Liver (tissue), 9 donors: ENCODE data around the gene PIGL. TPM values are rescaled to one million over a fixed set of nuclear protein-coding genes. Genes with fewer than 3 reads are reported as not detected.

ENCODE experiments used
- DNase-seq: peaks from one replicate; pipeline ENCODE4 v3.0.0-alpha.2; 2017; ENCODE audit warnings: low spot score
- H3K27ac ChIP-seq, 2 donors: one replicate each; pipeline ENCODE4 v1.7.0; 2013; ENCODE audit warnings: inconsistent platforms in 2 of 2, low read length in 2 of 2, control low read depth in 1 of 2, low read depth in 1 of 2, mild to moderate bottlenecking in 1 of 2
- H3K27me3 ChIP-seq, 4 donors: one replicate each; pipeline versions ENCODE4 v1.6.1 to v1.7.0; 2013; ENCODE audit warnings: low read length in 3 of 4, inconsistent platforms in 1 of 4, mild to moderate bottlenecking in 1 of 4, moderate library complexity in 1 of 4; ENCODE audit not compliant: control insufficient read depth in 4 of 4, insufficient read depth in 4 of 4
- H3K36me3 ChIP-seq, 4 donors: one replicate each; pipeline versions ENCODE4 v1.6.1 to v1.7.0; 2013; ENCODE audit warnings: low read length in 3 of 4, mild to moderate bottlenecking in 3 of 4, low read depth in 1 of 4, moderate library complexity in 1 of 4; ENCODE audit not compliant: control insufficient read depth in 4 of 4, insufficient read depth in 3 of 4
- H3K4me1 ChIP-seq, 4 donors: one replicate each; pipeline versions ENCODE4 v1.6.1 to v1.7.0; 2013; ENCODE audit warnings: low read length in 3 of 4, mild to moderate bottlenecking in 3 of 4, moderate library complexity in 1 of 4; ENCODE audit not compliant: control insufficient read depth in 4 of 4, insufficient read depth in 4 of 4
- H3K4me3 ChIP-seq, 3 donors: one replicate each; pipeline versions ENCODE4 v1.6.1 to v1.7.0; 2013; ENCODE audit warnings: low read length in 3 of 3, control low read depth in 1 of 3, low read depth in 1 of 3, mild to moderate bottlenecking in 1 of 3
- H3K9ac ChIP-seq, 2 donors: one replicate each; pipeline ENCODE4 v1.7.0; 2013; ENCODE audit warnings: low read length in 2 of 2, mild to moderate bottlenecking in 2 of 2, moderate library complexity in 2 of 2, control low read depth in 1 of 2, low read depth in 1 of 2
- H3K9me3 ChIP-seq, 4 donors: one replicate each; pipeline versions ENCODE4 v1.6.1 to v1.7.0; 2013; ENCODE audit warnings: low read length in 3 of 4; ENCODE audit not compliant: control insufficient read depth in 4 of 4
- ATF3 ChIP-seq: IDR thresholded peaks from 2 replicates; pipeline ENCODE4 v1.6.1; 2016; ENCODE audit warnings: antibody characterized with exemption
- CTCF ChIP-seq: fragments of 150-350 bp; IDR thresholded peaks from 2 replicates; pipeline ENCODE4 v1.5.1; 2017; ENCODE audit warnings: improper control_type of control experiment, low read depth, low read length; ENCODE audit not compliant: missing input control
- EGR1 ChIP-seq, 2 donors: IDR thresholded peaks; 2 replicates each; pipeline ENCODE4 v1.6.1; 2016 to 2018; ENCODE audit warnings: antibody characterized with exemption in 2 of 2, low read depth in 2 of 2
- FOXA1 ChIP-seq: IDR thresholded peaks from 2 replicates; pipeline ENCODE4 v1.6.1; 2016; ENCODE audit warnings: antibody characterized with exemption
- FOXA2 ChIP-seq: IDR thresholded peaks from 2 replicates; pipeline ENCODE4 v1.6.1; 2016; ENCODE audit warnings: antibody characterized with exemption
- HNF4A ChIP-seq, 2 donors: conservative IDR thresholded peaks; 2 replicates each; pipeline ENCODE4 v1.6.1; 2016; ENCODE audit warnings: antibody characterized with exemption in 2 of 2, mild to moderate bottlenecking in 2 of 2
- HNF4G ChIP-seq: IDR thresholded peaks from 2 replicates; pipeline ENCODE4 v1.6.1; 2016; ENCODE audit warnings: antibody characterized with exemption
- JUND ChIP-seq, 2 donors: IDR thresholded peaks; 2 replicates each; pipeline ENCODE4 v1.6.1; 2016; ENCODE audit warnings: antibody characterized with exemption in 2 of 2
- MAX ChIP-seq: IDR thresholded peaks from 2 replicates; pipeline ENCODE4 v1.6.1; 2016; ENCODE audit warnings: antibody characterized with exemption
- NR2F2 ChIP-seq: IDR thresholded peaks from 2 replicates; pipeline ENCODE4 v1.6.1; 2016; ENCODE audit warnings: antibody characterized with exemption
- SP1 ChIP-seq: IDR thresholded peaks from 2 replicates; pipeline ENCODE4 v1.6.1; 2018; ENCODE audit warnings: antibody characterized with exemption, mild to moderate bottlenecking
- YY1 ChIP-seq: IDR thresholded peaks from 2 replicates; pipeline ENCODE4 v1.6.1; 2016; ENCODE audit warnings: antibody characterized with exemption, mild to moderate bottlenecking
- ZBTB33 ChIP-seq: IDR thresholded peaks from 2 replicates; pipeline ENCODE4 v1.6.1; 2016; ENCODE audit warnings: antibody characterized with exemption
- WGBS: extraction: QIAGEN DNeasy Blood & Tissue Kit; methylation state at CpG from one replicate; pipeline ENCODE4 v1.1.7; 2013; 5-methylcytosine and 5-hydroxymethylcytosine counted together
- polyA plus RNA-seq, 2 donors: library from polyadenylated mRNA; stranded (reverse) in 1 of 2; unstranded in 1 of 2; fragments of 200-250 nt in 1 of 2; fragments of >200 nt in 1 of 2; fragmentation: Nextera tagmentation in 1 of 2; extraction: Ambion mirVana in 1 of 2; gene quantifications; one replicate each; pipeline versions ENCODE4 v1.2.1 to v1.2.3, GENCODE V29; 2013 to 2015
- total RNA-seq, 2 donors: library from RNA; depleted of rRNA; stranded (reverse); fragments of >200 nt; gene quantifications; one replicate each; pipeline ENCODE4 v1.2.3, GENCODE V29; 2014
- donor health status: healthy.
- donor health status: healthy.
- donor health status: healthy.
- donor health status: healthy.
- donor health status: healthy.

Gene PIGL
- total and polyA plus RNA-seq, 4 donors: 6.7 to 34.7 (median 14.7) TPM

GRCh38 chr17:16181581-16181980 lies 35.4 kb upstream of the PIGL start:
- no peak overlapping the region for H3K9ac ChIP-seq
- no peaks in the 10 kb centered on the region for H3K9me3 ChIP-seq
- no peak overlapping the region for H3K4me3 ChIP-seq
- no peaks in the 10 kb centered on the region for H3K4me1 ChIP-seq
- peaks cover 1 to 12% (median 11%) of the 10 kb centered on the region in 4 donors for H3K36me3 ChIP-seq
- H3K27me3 ChIP-seq: no peaks in the 10 kb centered on the region
- 98% methylated on average over 1 of the region's 1 CpG for WGBS
- no peak for TF ChIP-seq CTCF
- TF ChIP-seq FOXA1: no peak
- no peak for TF ChIP-seq FOXA2
- no peak for TF ChIP-seq NR2F2
- TF ChIP-seq YY1: no peak
- no peak for TF ChIP-seq MAX
- TF ChIP-seq EGR1 (IDR thresholded peaks at IDR 0.05; ENCODE audit: low read depth in 2 of 2): no peak
- TF ChIP-seq SP1: no peak
- no peak for TF ChIP-seq HNF4A (conservative IDR thresholded peaks at IDR 0.05)
- H3K27ac ChIP-seq: no peak overlapping the region
- no peak for DNase-seq

GRCh38 chr17:16187642-16188041 lies 29.4 kb upstream of the PIGL start:
- peaks cover 1 to 23% (median 16%) of the 10 kb centered on the region in 4 donors for H3K36me3 ChIP-seq
- 91% methylated on average over 5 of the region's 5 CpGs for WGBS
- peaks cover 0 to 1% (median 0%) of the 10 kb centered on the region in 4 donors for H3K4me1 ChIP-seq
- no peak overlapping the region for H3K27ac ChIP-seq
- H3K9ac ChIP-seq: no peak overlapping the region
- TF ChIP-seq JUND (IDR thresholded peaks at IDR 0.05) (no peak), NR2F2 (no peak), YY1 (no peak), HNF4A (conservative IDR thresholded peaks at IDR 0.05) (no peak), HNF4G (no peak), ZBTB33 (no peak), MAX (no peak), ATF3 (no peak)
- no peaks in the 10 kb centered on the region for H3K27me3 ChIP-seq
- H3K4me3 ChIP-seq: no peak overlapping the region
- H3K9me3 ChIP-seq: no peaks in the 10 kb centered on the region
- DNase-seq: no peak

GRCh38 chr17:16189791-16190348 lies 27.1 kb upstream of the PIGL start:
- WGBS: 90% methylated on average over 3 of the region's 3 CpGs
- no peak for TF ChIP-seq JUND (IDR thresholded peaks at IDR 0.05)
- TF ChIP-seq YY1: no peak
- TF ChIP-seq FOXA2: no peak
- TF ChIP-seq EGR1 (IDR thresholded peaks at IDR 0.05; ENCODE audit: low read depth in 2 of 2): no peak
- no peak for TF ChIP-seq ATF3
- no peak for TF ChIP-seq FOXA1
- peaks cover 3 to 30% (median 20%) of the 10 kb centered on the region in 4 donors for H3K36me3 ChIP-seq
- H3K27ac ChIP-seq: no peak overlapping the region
- no peaks in the 10 kb centered on the region for H3K9me3 ChIP-seq
- no peaks in the 10 kb centered on the region for H3K27me3 ChIP-seq
- DNase-seq: no peak
- peaks cover 0 to 1% (median 0%) of the 10 kb centered on the region in 4 donors for H3K4me1 ChIP-seq
- H3K9ac ChIP-seq: no peak overlapping the region
- no peak overlapping the region for H3K4me3 ChIP-seq
